ENCODE measurements around the gene GCNT1. TPM values are rescaled to one million over a fixed set of nuclear protein-coding genes. Genes with fewer than 3 reads are reported as not detected.
"Not testable (repeated sequence)": the region's sequence is repeated elsewhere in the genome, so short reads cannot be mapped to it uniquely, and the experiment has no call there.

Gene GCNT1
- total and polyA plus RNA-seq, 7 donors, result 0.11 to 2.6 (median 1.1) TPM

GRCh38 chr9:76531231-76531780 lies 72.3 kb downstream of the GCNT1 start:
- no peak for DNase-seq
- Histone ChIP-seq H3K4me1 (no peaks in the 10 kb centered on the region), H3K27ac (no peak overlapping the region), H3K36me3 (ENCODE audit: insufficient read depth in 1 of 2, low read depth in 1 of 2) (no peaks in the 10 kb centered on the region), H3K27me3 (ENCODE audit: insufficient read depth in 3 of 3, low read length in 2 of 3) (no peaks in the 10 kb centered on the region), H3K9me3 (no peaks in the 10 kb centered on the region), H3K4me3 (no peak overlapping the region)
- intact Hi-C loops (cut with DNase I), result no loop called here
- no peak for ATAC-seq
- TF ChIP-seq CTCF (IDR thresholded peaks at IDR 0.05), result no peak
- WGBS, 3 donors, result 73 to 88% (median 82%) methylated on average over 3 of the region's 3 CpGs

- WGBS, 3 donors, result 83 to 94% (median 93%) methylated on average over 4 of the region's 4 CpGs
- intact Hi-C loops (cut with DNase I), result not testable (repeated sequence)
Measured at GRCh38 chr9:76532877-76533276, 73.9 kb downstream of the GCNT1 start.

DNA sequence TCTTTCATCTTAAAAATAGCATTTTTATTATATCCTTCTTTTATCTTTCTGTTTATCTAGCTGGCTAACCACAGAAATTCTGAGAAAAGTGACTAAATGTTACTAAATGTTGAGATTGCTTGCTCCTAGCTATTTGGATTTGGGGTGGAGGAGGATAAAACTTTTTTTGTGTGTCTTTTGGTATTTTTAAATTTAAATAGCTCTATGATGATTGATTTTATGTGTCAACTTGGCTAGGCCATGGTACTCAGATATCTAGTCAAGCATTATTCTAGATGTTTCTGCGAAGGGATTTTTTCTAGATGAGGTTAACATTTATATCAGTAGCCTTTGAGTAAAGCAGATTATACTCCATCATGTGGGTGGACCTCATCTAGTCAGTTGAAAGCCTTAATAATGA lies 75.0 kb downstream of the GCNT1 start:
- H3K9me3 ChIP-seq, result no peaks in the 10 kb centered on the region
- no peaks in the 10 kb centered on the region for H3K4me1 ChIP-seq
- WGBS, 3 donors, result 91 to 97% (median 96%) methylated on average over 1 of the region's 1 CpG
- no peaks in the 10 kb centered on the region for H3K27me3 ChIP-seq (ENCODE audit: insufficient read depth in 3 of 3, low read length in 2 of 3)
- no peak overlapping the region for H3K4me3 ChIP-seq
- no peak for TF ChIP-seq CTCF (IDR thresholded peaks at IDR 0.05)
- H3K27ac ChIP-seq, result no peak overlapping the region
- intact Hi-C loops (cut with DNase I), result no loop called here
- DNase-seq (no peak), ATAC-seq (no peak)
- no peaks in the 10 kb centered on the region for H3K36me3 ChIP-seq (ENCODE audit: insufficient read depth in 1 of 2, low read depth in 1 of 2)

More at GRCh38 chr9:76532877-76533276, 73.9 kb downstream of the GCNT1 start:
- not testable (repeated sequence) for H3K4me3 ChIP-seq; H3K4me1 ChIP-seq; H3K27me3 ChIP-seq (ENCODE audit: insufficient read depth in 3 of 3, low read length in 2 of 3); ATAC-seq; DNase-seq; H3K36me3 ChIP-seq (ENCODE audit: insufficient read depth in 1 of 2, low read depth in 1 of 2); H3K9me3 ChIP-seq; H3K27ac ChIP-seq

- ATAC-seq, result no peak
- Histone ChIP-seq H3K27ac (no peak overlapping the region), H3K27me3 (ENCODE audit: insufficient read depth in 3 of 3, low read length in 2 of 3) (no peaks in the 10 kb centered on the region), H3K4me3 (no peak overlapping the region), H3K36me3 (ENCODE audit: insufficient read depth in 1 of 2, low read depth in 1 of 2) (no peaks in the 10 kb centered on the region), H3K4me1 (no peaks in the 10 kb centered on the region), H3K9me3 (no peaks in the 10 kb centered on the region)
- intact Hi-C loops (cut with DNase I), result no loop called here
- DNase-seq, result peak in 1 of 2 donors; percentile 58
- whole genome bisulfite sequencing, 3 donors, result 21 to 35% (median 21%) methylated on average over 9 of the region's 9 CpGs
- no peak for TF ChIP-seq CTCF (IDR thresholded peaks at IDR 0.05)
Measured at GRCh38 chr9:76537150-76537646, 78.2 kb downstream of the GCNT1 start.

- Histone ChIP-seq H3K27ac (no peak overlapping the region), H3K9me3 (no peaks in the 10 kb centered on the region), H3K27me3 (ENCODE audit: insufficient read depth in 3 of 3, low read length in 2 of 3) (no peaks in the 10 kb centered on the region), H3K36me3 (ENCODE audit: insufficient read depth in 1 of 2, low read depth in 1 of 2) (no peaks in the 10 kb centered on the region), H3K4me1 (no peaks in the 10 kb centered on the region), H3K4me3 (no peak overlapping the region)
- DNase-seq (no peak), ATAC-seq (no peak)
- TF ChIP-seq CTCF (IDR thresholded peaks at IDR 0.05), result no peak
- intact Hi-C loops (cut with DNase I), result no loop called here
- 91 to 97% (median 93%) methylated on average over 1 of the region's 1 CpG for WGBS, 3 donors
Measured at GRCh38 chr9:76539180-76539579, 80.2 kb downstream of the GCNT1 start.
